ENCODE results near the gene ITGA4.

Gene ITGA4

GRCh38 chr2:181515719-181516118 lies 58.5 kb downstream of the ITGA4 start:
- no peak for DNase-seq (ENCODE audit: low spot score)

- no peak for DNase-seq (ENCODE audit: low spot score)
Measured at GRCh38 chr2:181516992-181517391, 59.8 kb downstream of the ITGA4 start.

DNA sequence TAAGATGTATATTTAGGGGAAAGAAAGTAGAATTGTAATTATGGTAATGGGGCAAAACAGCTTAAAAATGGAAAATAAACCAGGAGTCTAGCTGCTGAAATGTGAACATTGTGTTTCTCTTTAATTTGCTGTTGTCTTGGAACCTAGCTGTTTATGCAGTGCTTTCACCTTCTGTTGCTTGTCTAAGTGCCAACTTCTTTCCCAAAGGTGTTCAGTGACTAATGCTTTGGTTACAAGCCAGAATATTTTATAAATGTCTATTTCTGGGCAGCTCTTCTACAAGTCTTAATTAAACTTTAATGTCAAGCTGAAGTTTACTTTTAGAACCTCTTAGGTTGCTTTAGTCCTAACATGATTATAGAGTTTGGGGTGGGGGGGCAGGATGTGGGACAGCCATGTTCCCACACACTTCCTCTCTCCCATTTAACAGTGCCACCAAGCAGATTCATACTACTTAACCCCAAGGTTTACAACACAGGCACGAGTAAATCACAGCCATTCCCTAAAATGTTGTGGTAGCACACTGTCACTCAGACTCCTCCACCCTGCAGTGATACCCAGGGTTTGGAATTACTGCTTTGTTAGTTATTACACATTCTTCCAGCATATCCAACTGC lies 60.6 kb downstream of the ITGA4 start:
- no peak for DNase-seq (ENCODE audit: low spot score)

DNA sequence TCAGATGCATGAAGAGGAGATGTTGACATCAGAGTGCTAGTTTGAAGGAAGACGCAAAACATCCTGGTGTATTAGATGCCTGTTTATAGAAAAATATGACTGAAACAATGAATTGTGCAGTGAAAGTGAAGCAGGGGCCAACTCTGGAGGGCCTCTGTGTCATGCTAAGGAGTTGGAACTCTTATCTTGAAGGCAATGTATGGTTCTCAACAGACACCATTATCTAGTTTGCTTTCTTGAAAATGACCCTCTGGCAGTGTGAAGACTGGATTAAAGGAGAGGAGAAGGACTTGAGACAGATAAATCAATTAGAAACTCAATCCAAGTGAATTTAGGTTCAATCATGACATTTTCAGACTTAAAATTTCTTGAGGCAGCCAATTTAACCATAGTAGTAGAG lies 63.1 kb downstream of the ITGA4 start:
- no peak for DNase-seq (ENCODE audit: low spot score)

GRCh38 chr2:181523756-181524155 lies 66.6 kb downstream of the ITGA4 start:
- DNase-seq (ENCODE audit: low spot score), result no peak

DNA sequence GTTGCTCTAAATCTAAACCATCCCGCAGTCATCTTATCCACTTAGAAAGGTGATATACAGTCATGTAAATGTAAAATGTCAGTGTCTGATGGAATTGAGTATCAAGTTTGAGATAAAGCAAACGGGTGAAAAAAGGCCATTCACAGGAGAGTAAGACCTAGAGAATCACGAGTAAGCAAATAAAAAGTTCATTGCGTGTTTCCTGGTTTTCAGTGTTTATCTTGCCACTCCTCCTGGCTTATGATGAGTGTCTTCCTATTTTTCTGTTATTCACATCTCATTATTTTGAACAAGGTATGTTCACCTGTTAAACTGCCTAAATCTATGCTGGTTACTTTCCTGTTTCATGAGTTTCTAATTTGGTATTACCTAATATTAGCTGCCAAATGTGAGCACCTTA lies 68.8 kb downstream of the ITGA4 start:
- no peak for DNase-seq (ENCODE audit: low spot score)

- DNase-seq (ENCODE audit: low spot score), result no peak
Measured at GRCh38 chr2:181527058-181527457, 69.9 kb downstream of the ITGA4 start.

DNA sequence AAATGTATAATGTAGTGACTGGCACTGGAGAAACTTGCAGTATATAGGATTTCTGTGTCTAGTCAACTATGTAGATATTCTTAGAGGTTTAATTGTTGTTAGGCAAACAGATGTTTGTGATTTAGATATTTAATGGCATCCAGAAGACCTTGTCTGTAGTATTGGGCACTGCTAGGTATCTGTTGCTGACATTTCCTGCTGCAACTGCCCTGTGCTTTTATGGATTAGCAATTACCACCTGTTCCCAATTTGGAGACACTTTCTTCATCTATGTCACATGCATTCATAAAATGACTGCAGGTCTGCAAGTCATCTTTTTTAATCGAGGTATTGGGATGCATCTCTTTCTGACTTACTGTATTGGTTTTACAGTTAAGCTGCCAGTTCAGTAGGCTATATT lies 71.3 kb downstream of the ITGA4 start:
- DNase-seq (ENCODE audit: low spot score), result no peak

DNA sequence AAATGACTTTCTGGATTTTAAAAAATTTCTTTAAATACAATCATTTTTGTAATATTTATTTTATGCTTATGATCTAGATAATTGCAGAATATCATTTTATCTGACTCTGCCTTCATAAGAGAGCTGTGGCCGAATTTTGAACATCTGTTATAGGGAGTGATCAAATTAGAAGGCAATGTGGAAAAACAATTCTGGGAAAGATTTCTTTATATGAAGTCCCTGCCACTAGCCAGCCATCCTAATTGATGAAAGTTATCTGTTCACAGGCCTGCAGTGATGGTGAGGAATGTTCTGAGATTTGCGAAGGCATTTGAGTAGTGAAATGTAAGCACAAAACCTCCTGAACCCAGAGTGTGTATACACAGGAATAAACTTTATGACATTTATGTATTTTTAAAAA lies 79.5 kb downstream of the ITGA4 start:
- no peak for DNase-seq (ENCODE audit: low spot score)

GRCh38 chr2:181540421-181540820 lies 83.2 kb downstream of the ITGA4 start:
- no peak for DNase-seq (ENCODE audit: low spot score)

GRCh38 chr2:181542170-181542569 lies 85.0 kb downstream of the ITGA4 start:
- DNase-seq (ENCODE audit: low spot score), result no peak

DNA sequence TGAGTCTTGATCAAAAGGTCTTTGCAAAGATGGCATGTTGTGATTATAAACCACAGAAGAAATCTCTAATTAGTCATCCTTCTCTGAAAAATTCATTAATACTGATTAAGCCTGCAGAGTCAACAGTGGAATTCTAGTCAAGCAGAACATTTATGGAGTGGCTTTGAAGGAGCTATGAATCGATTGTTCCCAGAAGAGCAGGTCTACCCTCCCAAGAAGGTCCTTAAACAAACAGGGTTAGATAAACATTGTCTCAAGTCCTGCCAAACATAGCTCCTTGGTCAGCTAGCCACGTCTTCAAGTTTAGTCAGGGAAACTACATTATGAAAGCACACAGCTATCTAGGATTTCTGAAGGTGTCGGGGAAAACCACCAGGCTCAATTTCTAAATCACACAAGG lies 88.9 kb downstream of the ITGA4 start:
- DNase-seq (ENCODE audit: low spot score), result no peak

GRCh38 chr2:181552808-181553207 lies 95.6 kb downstream of the ITGA4 start:
- DNase-seq (ENCODE audit: low spot score), result peak; percentile 16

GRCh38 chr2:181553244-181553643 lies 96.1 kb downstream of the ITGA4 start:
- no peak for DNase-seq (ENCODE audit: low spot score)

DNA sequence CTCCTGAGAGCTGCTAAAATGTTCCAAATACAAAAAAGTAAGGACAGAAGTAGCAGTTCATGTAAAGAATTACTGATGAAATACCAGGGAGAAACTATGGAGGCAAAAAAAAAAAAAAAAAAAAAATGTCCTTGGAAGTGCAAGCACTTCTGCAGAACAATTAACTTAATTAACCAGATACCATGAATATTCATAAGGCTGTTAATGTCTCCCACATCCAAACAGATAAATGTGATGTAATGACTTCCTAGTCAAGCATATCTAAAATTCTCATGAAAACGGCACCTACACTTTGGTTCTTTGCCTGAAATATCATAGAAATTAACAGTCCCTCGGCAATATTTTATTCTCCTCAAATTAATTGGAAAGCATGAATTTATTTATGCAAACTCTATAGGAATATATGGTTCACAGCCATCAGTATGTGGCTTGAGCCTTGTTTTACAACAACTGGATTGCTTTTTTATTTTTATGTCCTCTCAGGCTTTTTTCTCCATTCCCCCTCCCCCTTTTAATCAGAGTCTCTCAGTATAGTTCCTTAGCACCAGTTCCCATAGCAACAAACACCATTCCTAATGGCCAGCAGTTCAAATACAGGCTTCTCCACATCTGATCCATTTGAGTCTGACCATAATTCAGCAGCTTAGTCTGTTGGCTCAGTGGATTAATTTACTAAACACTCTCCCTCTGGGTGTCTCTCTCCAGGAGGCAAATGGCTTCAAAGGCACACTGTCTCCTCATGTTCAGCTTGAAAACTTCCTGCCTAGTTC lies 97.1 kb downstream of the ITGA4 start:
- no peak for DNase-seq (ENCODE audit: low spot score)

GRCh38 chr2:181558371-181558770 lies 101.2 kb downstream of the ITGA4 start:
- DNase-seq (ENCODE audit: low spot score), result no peak

GRCh38 chr2:181563101-181563692 lies 106.0 kb downstream of the ITGA4 start:
- DNase-seq (ENCODE audit: low spot score), result peak; percentile 17

DNA sequence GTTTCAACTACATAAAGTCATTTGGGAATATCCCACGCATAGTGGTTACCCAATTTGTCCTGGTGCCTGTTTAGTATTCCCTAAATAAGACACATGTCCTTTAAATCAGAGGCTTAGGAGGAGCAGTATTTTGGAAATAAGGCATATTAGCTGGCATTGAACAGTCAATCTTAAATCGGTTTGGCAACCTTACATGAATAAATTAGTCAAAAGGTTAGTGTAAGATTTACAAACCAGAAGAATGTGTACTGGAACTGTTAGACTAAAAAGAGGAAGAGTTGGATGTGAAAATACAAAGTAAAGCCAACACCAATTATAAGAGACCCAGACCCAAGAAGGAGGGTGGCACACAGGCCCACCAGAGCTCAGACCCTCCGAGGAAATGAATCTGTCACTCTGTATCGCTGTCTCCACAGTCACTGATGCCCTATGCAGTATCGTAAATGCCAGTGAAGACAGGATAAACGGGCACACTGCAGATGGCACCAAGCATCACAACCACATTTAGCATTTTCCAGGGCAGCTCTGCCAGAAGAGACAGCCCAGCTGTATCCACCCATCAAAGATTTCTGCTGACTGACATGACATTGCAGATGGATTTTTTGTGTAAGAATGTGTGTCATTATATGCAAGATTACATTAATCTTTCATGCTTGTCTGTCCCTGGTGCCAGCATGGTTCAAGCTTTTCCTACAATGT lies 109.3 kb downstream of the ITGA4 start:
- DNase-seq (ENCODE audit: low spot score), result no peak

DNA sequence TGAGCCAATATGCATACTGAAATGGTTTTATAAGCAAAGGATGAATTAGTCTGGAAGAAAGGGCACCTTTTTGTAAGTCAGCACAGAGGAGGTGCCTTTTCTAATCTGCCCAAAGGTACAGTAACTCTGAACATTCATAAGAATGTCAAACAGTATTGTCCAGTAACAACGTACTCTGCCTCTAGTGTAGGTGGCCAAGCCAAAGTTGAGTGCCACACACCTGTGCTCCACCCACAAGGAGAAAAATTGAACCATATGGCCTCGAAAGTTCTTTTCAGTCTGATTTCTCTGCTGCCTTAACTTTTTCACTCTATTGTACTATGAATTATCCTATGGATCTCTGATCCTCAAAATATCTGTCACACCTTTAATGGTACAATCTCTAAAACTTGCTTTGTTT lies 112.9 kb downstream of the ITGA4 start:
- DNase-seq (ENCODE audit: low spot score), result no peak

- no peak for DNase-seq (ENCODE audit: low spot score)
Measured at GRCh38 chr2:181570833-181571661, 113.9 kb downstream of the ITGA4 start.

- peak; percentile 25 for DNase-seq (ENCODE audit: low spot score)
Measured at GRCh38 chr2:181573140-181573736, 116.1 kb downstream of the ITGA4 start.

DNA sequence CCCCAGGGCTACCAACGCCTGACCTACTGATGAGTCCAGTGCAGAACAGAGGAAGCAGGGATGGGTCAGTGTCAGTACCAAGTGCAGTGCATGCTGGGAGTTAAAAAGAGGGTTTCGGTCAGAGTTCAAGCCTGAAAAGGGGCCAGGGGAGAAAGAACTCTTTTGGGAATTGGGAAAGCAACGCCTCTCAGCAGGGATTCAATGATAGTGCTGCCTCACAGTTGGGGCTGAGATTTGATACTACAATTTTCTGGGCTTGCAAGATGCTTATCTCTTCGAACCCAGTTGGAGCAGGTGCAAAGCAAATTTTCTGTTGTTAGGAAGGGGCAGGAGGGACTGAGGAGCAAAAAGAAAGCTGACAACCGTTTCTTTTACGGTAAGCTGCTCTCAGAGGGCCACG lies 117.1 kb downstream of the ITGA4 start:
- no peak for DNase-seq (ENCODE audit: low spot score)

Measured in AG20443 (cell line).